SK-N-SH (cell line): ENCODE results near the gene NEU3. TPM values are rescaled to one million over a fixed set of nuclear protein-coding genes. Genes with fewer than 3 reads are reported as not detected.
"Not testable (repeated sequence)": the region's sequence is repeated elsewhere in the genome, so short reads cannot be mapped to it uniquely, and the experiment has no call there.

Source experiments
- CTCF ChIA-PET: fragments of 300-600, 350-600 bp; formaldehyde crosslinking; extraction: SDS; loops from one replicate; lab custom pipeline; 2021; lab: Yijun Ruan, JAX
- POLR2A ChIA-PET: fragments of 350-600 bp; sonication (Branson Sonifier 250); formaldehyde crosslinking; extraction: SDS; loops from one replicate; lab custom pipeline; 2020; ENCODE audit warnings: antibody characterized with exemption, inconsistent platforms; lab: Yijun Ruan, JAX
- DNase-seq: peaks from one replicate; pipeline ENCODE4 v3.0.0; 2012
- H2AFZ ChIP-seq: fragments of 200-600 bp; sonication (generic); 2 replicates; pipeline ENCODE4 v1.8.1; 2016; ENCODE audit warnings: antibody characterized with exemption, mild to moderate bottlenecking, low read depth
- H3F3A ChIP-seq: fragments of 200-600 bp; sonication (generic); replicated peaks from 2 replicates; pipeline ENCODE3; 2016; ENCODE audit warnings: antibody characterized with exemption, mild to moderate bottlenecking; ENCODE audit not compliant: insufficient read depth
- H3K27ac ChIP-seq, 2 experiments: fragments of 200-500 bp in 1 of 2; fragments of 200-600 bp in 1 of 2; sonication (Bioruptor generic) in 1 of 2; sonication (generic), shearing (Covaris generic) in 1 of 2; 2 replicates each; pipeline versions ENCODE4 v1.5.1 to v1.6.1; 2014 to 2016; ENCODE audit warnings: low read depth in 2 of 2, inconsistent platforms in 1 of 2, low read length in 1 of 2, mild to moderate bottlenecking in 1 of 2, mixed read lengths in 1 of 2
- H3K27me3 ChIP-seq: fragments of 200-600 bp; sonication (generic), shearing (Covaris generic); 2 replicates; pipeline ENCODE4 v1.6.1; 2016; ENCODE audit warnings: mixed run types; ENCODE audit not compliant: insufficient read depth
- H3K36me3 ChIP-seq, 2 experiments: fragments of 200-500 bp in 1 of 2; fragments of 200-600 bp in 1 of 2; sonication (Bioruptor generic) in 1 of 2; sonication (generic) in 1 of 2; replicated peaks in 1 of 2; 2 replicates each; pipeline versions ENCODE3 to v1.5.1; 2014 to 2016; ENCODE audit warnings: low read length in 1 of 2, mild to moderate bottlenecking in 1 of 2; ENCODE audit not compliant: insufficient read depth in 2 of 2, control insufficient read depth in 1 of 2
- H3K4me1 ChIP-seq, 2 experiments: fragments of 200-500 bp in 1 of 2; fragments of 200-600 bp in 1 of 2; sonication (Bioruptor generic) in 1 of 2; sonication (generic), shearing (Covaris generic) in 1 of 2; 2 replicates each; pipeline versions ENCODE4 v1.5.1 to v1.6.1; 2014 to 2016; ENCODE audit warnings: low read depth in 1 of 2, low read length in 1 of 2, mixed run types in 1 of 2; ENCODE audit not compliant: insufficient read depth in 2 of 2, control insufficient read depth in 1 of 2
- H3K4me2 ChIP-seq: fragments of 200-600 bp; sonication (generic), shearing (Covaris generic); 2 replicates; pipeline ENCODE4 v1.6.1; 2017; ENCODE audit warnings: mixed run types
- H3K4me3 ChIP-seq, 2 experiments: fragments of 200-500 bp in 1 of 2; fragments of 200-600 bp in 1 of 2; sonication (Bioruptor generic) in 1 of 2; sonication (generic), shearing (Covaris generic) in 1 of 2; 2 replicates each; pipeline versions ENCODE4 v1.5.1 to v1.8.1; 2014 to 2016; ENCODE audit warnings: low read depth in 2 of 2, inconsistent platforms in 1 of 2, low read length in 1 of 2, mild to moderate bottlenecking in 1 of 2, mixed read lengths in 1 of 2, moderate library complexity in 1 of 2
- H3K79me2 ChIP-seq: fragments of 200-600 bp; sonication (generic); 2 replicates; pipeline ENCODE4 v1.8.1; 2017; ENCODE audit warnings: mild to moderate bottlenecking; ENCODE audit not compliant: insufficient read depth
- H3K9ac ChIP-seq: fragments of 200-600 bp; sonication (generic); 2 replicates; pipeline ENCODE4 v1.6.1; 2017; ENCODE audit warnings: mixed run types
- H3K9me2 ChIP-seq: fragments of 200-600 bp; sonication (generic); 2 replicates; pipeline ENCODE4 v1.6.1; 2017; ENCODE audit warnings: mixed run types
- H3K9me3 ChIP-seq: fragments of 200-600 bp; sonication (generic); 2 replicates; pipeline ENCODE4 v1.6.1; 2017; ENCODE audit warnings: mixed run types, mild to moderate bottlenecking, moderate library complexity
- H4K20me1 ChIP-seq: fragments of 200-600 bp; sonication (generic); 2 replicates; pipeline ENCODE4 v1.6.1; 2017; ENCODE audit warnings: mild to moderate bottlenecking, mixed run types; ENCODE audit not compliant: insufficient read depth
- FOXJ3 ChIP-seq: sonication (generic); formaldehyde crosslinking; IDR thresholded peaks from 2 replicates; pipeline ENCODE4 v1.5.1; 2020; ENCODE audit warnings: mild to moderate bottlenecking, missing genetic modification reagents
- FOXM1 ChIP-seq: IDR thresholded peaks from 2 replicates; pipeline ENCODE4 v1.4.0; 2012; ENCODE audit warnings: low read depth, mild to moderate bottlenecking
- GATA2 ChIP-seq: sonication (generic); formaldehyde crosslinking; IDR thresholded peaks from 2 replicates; pipeline ENCODE4 v1.5.0; 2020; ENCODE audit warnings: mild to moderate bottlenecking, missing genetic modification reagents
- RFX5 ChIP-seq: IDR thresholded peaks from 2 replicates; pipeline ENCODE4 v1.6.1; 2012; ENCODE audit warnings: mild to moderate bottlenecking, improper control_type of control experiment, low read length
- RXRA ChIP-seq: IDR thresholded peaks from 2 replicates; pipeline ENCODE4 v1.4.0; 2012; ENCODE audit warnings: low read depth, mild to moderate bottlenecking, borderline replicate concordance
- SMC3 ChIP-seq: IDR thresholded peaks from 2 replicates; pipeline ENCODE4 v1.6.1; 2012; ENCODE audit warnings: low read depth, low read length, improper control_type of control experiment
- WGBS: methylation state at CpG from one replicate; pipeline ENCODE4 v1.1.6; 2017; ENCODE audit warnings: low lambda C conversion rate; 5-methylcytosine and 5-hydroxymethylcytosine counted together
- polyA plus RNA-seq, 3 experiments: library from polyadenylated mRNA; depleted of rRNA; stranded (reverse); fragments of >200 nt; gene quantifications; 2 replicates each; pipeline ENCODE4 v1.2.3, GENCODE V29; 2012

Gene NEU3
- polyA plus RNA-seq, 1 of the 3 experiments (the other 2 are of a cell fraction) = 5.7 TPM

DNA sequence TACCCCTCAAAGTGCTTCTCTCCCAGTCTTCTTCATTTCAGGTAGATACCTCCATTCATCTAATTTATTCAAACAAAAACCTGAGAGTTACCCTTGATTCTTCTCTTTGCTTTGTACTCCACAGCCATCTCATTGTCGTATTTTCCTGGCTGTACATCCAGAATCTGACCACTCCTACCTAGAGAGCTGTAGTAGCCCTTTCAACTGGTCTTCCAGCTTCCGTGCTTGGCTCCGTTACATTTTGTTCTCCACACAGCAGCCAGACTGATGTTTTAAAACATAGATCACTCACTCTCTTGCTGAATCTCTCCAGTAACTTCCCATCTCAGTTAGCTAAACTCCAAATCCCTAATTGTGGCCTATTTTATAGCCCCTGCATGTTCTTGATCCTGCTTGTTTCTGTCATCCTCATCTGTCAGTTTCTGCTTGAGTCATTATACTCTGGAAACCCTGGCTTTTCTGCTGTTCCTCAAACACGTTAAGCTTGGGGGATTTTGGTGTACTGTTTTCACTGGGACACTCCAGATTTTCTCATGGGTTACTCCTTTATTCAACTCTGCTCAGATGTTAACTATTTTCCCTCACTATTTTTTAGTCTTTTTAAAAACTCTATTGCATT lies 32.2 kb upstream of the NEU3 start:
- TF ChIP-seq FOXJ3 (CRISPR knock-in tag) (no peak), SMC3 (no peak), FOXM1 (no peak), RXRA (no peak)
- TF ChIP-seq, all 33 proteins: peak for 0
- POLR2A ChIA-PET = no interaction called here
- Histone ChIP-seq H3K9ac (no peak overlapping the region), H3K4me2 (no peak overlapping the region), H4K20me1 (peaks cover 44% of the 10 kb centered on the region), H3K27me3 (no peaks in the 10 kb centered on the region), H3K4me1 (peaks cover 0 to 6% of the 10 kb centered on the region in 2 experiments; a peak in 2 of 4 replicates), H3K4me3 (no peak overlapping the region), H3K27ac (no peak overlapping the region), H2AFZ (no peak overlapping the region), H3F3A (peaks cover 3% of the 10 kb centered on the region), H3K36me3 (peaks cover 18 to 38% of the 10 kb centered on the region in 2 experiments), H3K79me2 (peaks cover 97% of the 10 kb centered on the region), H3K9me2 (no peaks in the 10 kb centered on the region), H3K9me3 (no peaks in the 10 kb centered on the region)
- WGBS = 96% methylated on average over 4 of the region's 4 CpGs
- CTCF ChIA-PET = interaction anchor here (1.0 to 2.1 kb wide), 5 partner anchors 12 to 292 kb away, joined by 3 to 6 read pairs (median 4); no protein-coding TSS in a partner anchor
- no peak for DNase-seq

DNA sequence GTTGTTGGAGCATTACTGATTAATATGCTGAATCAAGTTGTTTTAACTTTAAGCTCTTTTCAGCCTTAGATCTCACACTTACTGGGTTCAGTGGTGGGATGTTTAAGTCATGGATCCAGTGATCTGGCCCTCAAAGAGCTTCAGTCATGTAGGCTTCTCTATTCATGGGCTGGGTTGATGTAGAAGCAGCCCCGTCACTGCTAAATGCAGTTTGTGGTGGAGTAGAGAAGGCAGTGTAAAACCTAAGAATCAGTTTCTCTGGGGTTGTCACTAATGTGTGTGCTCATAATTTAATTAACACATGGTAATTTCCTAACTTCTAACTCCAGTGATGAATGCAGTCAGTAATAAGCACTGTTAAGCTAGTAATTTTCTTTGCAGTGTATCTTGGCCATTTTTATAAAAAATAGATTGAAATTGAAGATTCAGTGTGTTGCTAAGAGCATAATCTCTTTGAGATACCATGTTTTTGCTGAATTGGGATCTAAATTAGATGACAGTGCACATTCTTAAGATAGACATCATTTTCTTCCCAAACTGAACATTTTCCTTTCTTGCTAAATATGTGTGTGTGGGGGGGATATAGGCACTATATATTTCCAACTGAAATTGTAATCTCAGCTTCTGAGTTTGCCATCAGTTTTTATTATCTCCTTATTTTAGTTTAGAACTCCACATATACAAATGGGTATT lies 30.6 kb upstream of the NEU3 start:
- Histone ChIP-seq H3K36me3 (peaks cover 17 to 29% of the 10 kb centered on the region in 2 experiments), H3K27me3 (no peaks in the 10 kb centered on the region), H3K27ac (no peak overlapping the region), H3K4me2 (no peak overlapping the region), H3K9me3 (no peaks in the 10 kb centered on the region), H3K9ac (no peak overlapping the region), H3K4me1 (peaks cover 0 to 6% of the 10 kb centered on the region in 2 experiments; a peak in 2 of 4 replicates), H3K4me3 (no peak overlapping the region), H3F3A (peaks cover 3% of the 10 kb centered on the region), H4K20me1 (peaks cover 49% of the 10 kb centered on the region), H3K79me2 (peaks cover 97% of the 10 kb centered on the region), H2AFZ (no peak overlapping the region), H3K9me2 (no peaks in the 10 kb centered on the region)
- ChIA-PET POLR2A (no interaction called here), CTCF (interaction anchor here (0.8 to 2.1 kb wide), 7 partner anchors 14 to 290 kb away, joined by 3 to 7 read pairs (median 4); partner anchors contain the start of gene NEU3)
- WGBS = 100% methylated on average over 1 of the region's 1 CpG
- no peak for TF ChIP-seq GATA2 (CRISPR knock-in tag)
- no peak for TF ChIP-seq SMC3
- TF ChIP-seq RFX5 = no peak
- no peak for TF ChIP-seq RXRA
- no peak for DNase-seq

DNA sequence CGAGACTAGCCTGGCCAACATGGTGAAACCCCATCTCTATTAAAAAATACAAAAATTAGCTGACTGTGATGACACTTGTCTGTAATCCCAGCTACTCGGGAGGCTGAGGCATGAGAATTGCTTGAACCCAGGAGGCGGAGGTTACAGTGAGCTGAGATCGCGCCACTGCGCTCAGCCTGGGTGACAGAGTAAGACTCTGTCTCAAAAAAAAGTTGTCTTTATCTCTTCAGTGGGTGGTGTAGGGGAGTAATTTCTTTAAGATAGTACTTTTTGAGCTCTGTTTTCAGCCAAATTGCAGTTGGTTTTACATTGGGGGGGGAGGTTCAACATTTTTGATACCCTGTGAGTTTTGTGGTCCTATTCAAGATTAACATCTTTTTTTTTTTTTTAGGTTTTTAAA lies 28.6 kb upstream of the NEU3 start:
- POLR2A ChIA-PET = interaction anchor here (0.7 kb wide), 1 partner anchor 23 kb away, joined by 3 read pairs; no protein-coding TSS in a partner anchor
- H4K20me1 ChIP-seq = peaks cover 46% of the 10 kb centered on the region
- not testable (repeated sequence) for H3K9me2 ChIP-seq, H2AFZ ChIP-seq, H3K4me3 ChIP-seq, DNase-seq, H3F3A ChIP-seq, H3K27ac ChIP-seq, H3K9me3 ChIP-seq, H3K4me2 ChIP-seq, H3K9ac ChIP-seq, H3K27me3 ChIP-seq, H3K4me1 ChIP-seq
- CTCF ChIA-PET = interaction anchor here (1.0 to 1.7 kb wide), 5 partner anchors 23 to 281 kb away, joined by 3 to 7 read pairs (median 3); no protein-coding TSS in a partner anchor
- 95% methylated on average over 6 of the region's 6 CpGs for WGBS
- H3K36me3 ChIP-seq = peaks cover 12 to 13% of the 10 kb centered on the region in 2 experiments
- peaks cover 95% of the 10 kb centered on the region for H3K79me2 ChIP-seq
